ENCODE data around the gene SHISAL1.

DNA sequence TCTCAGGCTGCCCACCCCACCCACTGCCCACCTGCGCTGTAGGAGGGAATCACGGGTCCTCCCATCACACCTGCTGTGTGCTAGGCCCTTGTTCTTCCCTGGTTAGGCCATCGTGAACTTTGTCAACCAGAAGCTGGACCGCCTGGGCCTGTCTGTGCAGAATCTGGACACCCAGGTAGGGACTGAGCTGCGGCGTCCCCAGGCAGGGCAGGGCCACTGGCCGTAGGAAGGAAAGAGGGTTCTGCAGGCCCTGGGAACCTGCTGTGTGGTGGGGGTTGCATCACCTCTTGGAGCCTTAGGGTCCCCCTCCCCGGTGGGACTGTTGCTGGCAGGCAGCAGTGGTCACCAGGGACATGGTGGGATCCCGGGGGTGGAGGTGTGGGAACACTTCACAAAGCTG lies 116.5 kb downstream of the SHISAL1 start:
- TF ChIP-seq, protein P1, sequence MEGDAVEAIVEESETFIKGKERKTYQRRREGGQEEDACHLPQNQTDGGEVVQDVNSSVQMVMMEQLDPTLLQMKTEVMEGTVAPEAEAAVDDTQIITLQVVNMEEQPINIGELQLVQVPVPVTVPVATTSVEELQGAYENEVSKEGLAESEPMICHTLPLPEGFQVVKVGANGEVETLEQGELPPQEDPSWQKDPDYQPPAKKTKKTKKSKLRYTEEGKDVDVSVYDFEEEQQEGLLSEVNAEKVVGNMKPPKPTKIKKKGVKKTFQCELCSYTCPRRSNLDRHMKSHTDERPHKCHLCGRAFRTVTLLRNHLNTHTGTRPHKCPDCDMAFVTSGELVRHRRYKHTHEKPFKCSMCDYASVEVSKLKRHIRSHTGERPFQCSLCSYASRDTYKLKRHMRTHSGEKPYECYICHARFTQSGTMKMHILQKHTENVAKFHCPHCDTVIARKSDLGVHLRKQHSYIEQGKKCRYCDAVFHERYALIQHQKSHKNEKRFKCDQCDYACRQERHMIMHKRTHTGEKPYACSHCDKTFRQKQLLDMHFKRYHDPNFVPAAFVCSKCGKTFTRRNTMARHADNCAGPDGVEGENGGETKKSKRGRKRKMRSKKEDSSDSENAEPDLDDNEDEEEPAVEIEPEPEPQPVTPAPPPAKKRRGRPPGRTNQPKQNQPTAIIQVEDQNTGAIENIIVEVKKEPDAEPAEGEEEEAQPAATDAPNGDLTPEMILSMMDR (IDR thresholded peaks at IDR 0.05), result no peak
- no peak for TF ChIP-seq EZH2 (IDR thresholded peaks at IDR 0.05; ENCODE audit: borderline replicate concordance, insufficient read depth, low read depth, low read length, poor library complexity, severe bottlenecking)
